Liver (tissue), 9 donors: Measurements from ENCODE around the gene CACNA1B. TPM values are rescaled to one million over a fixed set of nuclear protein-coding genes. Genes with fewer than 3 reads are reported as not detected.

Source experiments
- DNase-seq: peaks from one replicate; pipeline ENCODE4 v3.0.0-alpha.2; 2017; ENCODE audit warnings: low spot score
- H3K27ac ChIP-seq, 2 donors: one replicate each; pipeline ENCODE4 v1.7.0; 2013; ENCODE audit warnings: inconsistent platforms in 2 of 2, low read length in 2 of 2, control low read depth in 1 of 2, low read depth in 1 of 2, mild to moderate bottlenecking in 1 of 2
- H3K27me3 ChIP-seq, 4 donors: one replicate each; pipeline versions ENCODE4 v1.6.1 to v1.7.0; 2013; ENCODE audit warnings: low read length in 3 of 4, inconsistent platforms in 1 of 4, mild to moderate bottlenecking in 1 of 4, moderate library complexity in 1 of 4; ENCODE audit not compliant: control insufficient read depth in 4 of 4, insufficient read depth in 4 of 4
- H3K36me3 ChIP-seq, 4 donors: one replicate each; pipeline versions ENCODE4 v1.6.1 to v1.7.0; 2013; ENCODE audit warnings: low read length in 3 of 4, mild to moderate bottlenecking in 3 of 4, low read depth in 1 of 4, moderate library complexity in 1 of 4; ENCODE audit not compliant: control insufficient read depth in 4 of 4, insufficient read depth in 3 of 4
- H3K4me1 ChIP-seq, 4 donors: one replicate each; pipeline versions ENCODE4 v1.6.1 to v1.7.0; 2013; ENCODE audit warnings: low read length in 3 of 4, mild to moderate bottlenecking in 3 of 4, moderate library complexity in 1 of 4; ENCODE audit not compliant: control insufficient read depth in 4 of 4, insufficient read depth in 4 of 4
- H3K4me3 ChIP-seq, 3 donors: one replicate each; pipeline versions ENCODE4 v1.6.1 to v1.7.0; 2013; ENCODE audit warnings: low read length in 3 of 3, control low read depth in 1 of 3, low read depth in 1 of 3, mild to moderate bottlenecking in 1 of 3
- H3K9ac ChIP-seq, 2 donors: one replicate each; pipeline ENCODE4 v1.7.0; 2013; ENCODE audit warnings: low read length in 2 of 2, mild to moderate bottlenecking in 2 of 2, moderate library complexity in 2 of 2, control low read depth in 1 of 2, low read depth in 1 of 2
- H3K9me3 ChIP-seq, 4 donors: one replicate each; pipeline versions ENCODE4 v1.6.1 to v1.7.0; 2013; ENCODE audit warnings: low read length in 3 of 4; ENCODE audit not compliant: control insufficient read depth in 4 of 4
- ATF3 ChIP-seq: IDR thresholded peaks from 2 replicates; pipeline ENCODE4 v1.6.1; 2016; ENCODE audit warnings: antibody characterized with exemption
- EGR1 ChIP-seq, 2 donors: IDR thresholded peaks; 2 replicates each; pipeline ENCODE4 v1.6.1; 2016 to 2018; ENCODE audit warnings: antibody characterized with exemption in 2 of 2, low read depth in 2 of 2
- FOXA1 ChIP-seq: IDR thresholded peaks from 2 replicates; pipeline ENCODE4 v1.6.1; 2016; ENCODE audit warnings: antibody characterized with exemption
- FOXA2 ChIP-seq: IDR thresholded peaks from 2 replicates; pipeline ENCODE4 v1.6.1; 2016; ENCODE audit warnings: antibody characterized with exemption
- GABPA ChIP-seq, 2 donors: IDR thresholded peaks in 1 of 2; conservative IDR thresholded peaks in 1 of 2; 2 replicates each; pipeline ENCODE4 v1.6.1; 2016; ENCODE audit warnings: antibody characterized with exemption in 2 of 2, mild to moderate bottlenecking in 1 of 2, moderate library complexity in 1 of 2
- HNF4A ChIP-seq, 2 donors: conservative IDR thresholded peaks; 2 replicates each; pipeline ENCODE4 v1.6.1; 2016; ENCODE audit warnings: antibody characterized with exemption in 2 of 2, mild to moderate bottlenecking in 2 of 2
- HNF4G ChIP-seq: IDR thresholded peaks from 2 replicates; pipeline ENCODE4 v1.6.1; 2016; ENCODE audit warnings: antibody characterized with exemption
- JUND ChIP-seq, 2 donors: IDR thresholded peaks; 2 replicates each; pipeline ENCODE4 v1.6.1; 2016; ENCODE audit warnings: antibody characterized with exemption in 2 of 2
- NR2F2 ChIP-seq: IDR thresholded peaks from 2 replicates; pipeline ENCODE4 v1.6.1; 2016; ENCODE audit warnings: antibody characterized with exemption
- RAD21 ChIP-seq, 2 donors: IDR thresholded peaks; 2 replicates each; pipeline ENCODE4 v1.6.1; 2016; ENCODE audit warnings: antibody characterized with exemption in 2 of 2, mild to moderate bottlenecking in 2 of 2
- RXRA ChIP-seq, 2 donors: IDR thresholded peaks; 2 replicates each; pipeline ENCODE4 v1.6.1; 2017 to 2018; ENCODE audit warnings: antibody characterized with exemption in 2 of 2, mild to moderate bottlenecking in 1 of 2
- SP1 ChIP-seq: IDR thresholded peaks from 2 replicates; pipeline ENCODE4 v1.6.1; 2018; ENCODE audit warnings: antibody characterized with exemption, mild to moderate bottlenecking
- TAF1 ChIP-seq: conservative IDR thresholded peaks from 2 replicates; pipeline ENCODE4 v1.6.1; 2016; ENCODE audit warnings: antibody characterized with exemption, mild to moderate bottlenecking
- YY1 ChIP-seq: IDR thresholded peaks from 2 replicates; pipeline ENCODE4 v1.6.1; 2016; ENCODE audit warnings: antibody characterized with exemption, mild to moderate bottlenecking
- ZBTB33 ChIP-seq: IDR thresholded peaks from 2 replicates; pipeline ENCODE4 v1.6.1; 2016; ENCODE audit warnings: antibody characterized with exemption
- WGBS: extraction: QIAGEN DNeasy Blood & Tissue Kit; methylation state at CpG from one replicate; pipeline ENCODE4 v1.1.7; 2013; 5-methylcytosine and 5-hydroxymethylcytosine counted together
- polyA plus RNA-seq, 2 donors: library from polyadenylated mRNA; stranded (reverse) in 1 of 2; unstranded in 1 of 2; fragments of 200-250 nt in 1 of 2; fragments of >200 nt in 1 of 2; fragmentation: Nextera tagmentation in 1 of 2; extraction: Ambion mirVana in 1 of 2; gene quantifications; one replicate each; pipeline versions ENCODE4 v1.2.1 to v1.2.3, GENCODE V29; 2013 to 2015
- total RNA-seq, 2 donors: library from RNA; depleted of rRNA; stranded (reverse); fragments of >200 nt; gene quantifications; one replicate each; pipeline ENCODE4 v1.2.3, GENCODE V29; 2014
- TF ChIP-seq, protein P1 (sequence below): fragments of 150-350 bp; IDR thresholded peaks from 2 replicates; pipeline ENCODE4 v1.5.1; 2017; ENCODE audit warnings: improper control_type of control experiment, low read depth, low read length; ENCODE audit not compliant: missing input control
- TF ChIP-seq, protein P2 (sequence below): IDR thresholded peaks from 2 replicates; pipeline ENCODE4 v1.6.1; 2016; ENCODE audit warnings: antibody characterized with exemption
- TF ChIP-seq, protein P3 (sequence below): IDR thresholded peaks from 2 replicates; pipeline ENCODE4 v1.6.1; 2016; ENCODE audit warnings: antibody characterized with exemption, mild to moderate bottlenecking
- donor health status: healthy.
- donor health status: healthy.
- donor health status: healthy.
- donor health status: healthy.
- donor health status: healthy.

The CACNA1B gene
- total and polyA plus RNA-seq, 4 donors, result under 0.01 to 0.05 TPM; not detected in 2

DNA sequence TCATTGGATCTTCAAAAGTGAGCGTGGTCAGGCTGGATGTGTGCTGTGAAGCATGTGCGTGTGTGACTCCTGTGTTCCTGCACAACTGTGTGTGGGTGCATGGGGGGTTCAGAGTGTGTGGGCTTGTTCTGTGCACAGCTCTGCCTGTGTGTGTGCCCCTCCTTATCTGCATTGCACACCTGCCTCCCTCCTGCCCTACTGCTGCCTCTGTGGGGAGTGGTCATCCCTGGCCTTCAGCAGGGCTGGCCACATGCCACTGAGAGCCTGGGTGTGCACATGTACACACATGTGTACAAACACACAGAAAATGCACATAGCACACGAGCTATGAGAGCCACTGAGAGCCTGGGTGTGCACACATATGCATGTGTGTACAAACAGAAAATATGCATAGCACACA, 92.1 kb downstream of the CACNA1B start:
- Histone ChIP-seq H3K27ac (no peak overlapping the region), H3K4me3 (no peak overlapping the region), H3K9me3 (no peaks in the 10 kb centered on the region), H3K9ac (no peak overlapping the region), H3K27me3 (no peaks in the 10 kb centered on the region), H3K36me3 (no peaks in the 10 kb centered on the region), H3K4me1 (no peaks in the 10 kb centered on the region)
- DNase-seq, result no peak
- TF ChIP-seq EGR1 (IDR thresholded peaks at IDR 0.05; ENCODE audit: low read depth in 2 of 2) (no peak), GABPA (IDR thresholded peaks at IDR 0.05 in 1 of 2, conservative IDR thresholded peaks at IDR 0.05 in 1 of 2) (no peak), RAD21 (IDR thresholded peaks at IDR 0.05) (no peak), SP1 (no peak), HNF4G (no peak), TAF1 (no peak)
- TF ChIP-seq, protein P1, sequence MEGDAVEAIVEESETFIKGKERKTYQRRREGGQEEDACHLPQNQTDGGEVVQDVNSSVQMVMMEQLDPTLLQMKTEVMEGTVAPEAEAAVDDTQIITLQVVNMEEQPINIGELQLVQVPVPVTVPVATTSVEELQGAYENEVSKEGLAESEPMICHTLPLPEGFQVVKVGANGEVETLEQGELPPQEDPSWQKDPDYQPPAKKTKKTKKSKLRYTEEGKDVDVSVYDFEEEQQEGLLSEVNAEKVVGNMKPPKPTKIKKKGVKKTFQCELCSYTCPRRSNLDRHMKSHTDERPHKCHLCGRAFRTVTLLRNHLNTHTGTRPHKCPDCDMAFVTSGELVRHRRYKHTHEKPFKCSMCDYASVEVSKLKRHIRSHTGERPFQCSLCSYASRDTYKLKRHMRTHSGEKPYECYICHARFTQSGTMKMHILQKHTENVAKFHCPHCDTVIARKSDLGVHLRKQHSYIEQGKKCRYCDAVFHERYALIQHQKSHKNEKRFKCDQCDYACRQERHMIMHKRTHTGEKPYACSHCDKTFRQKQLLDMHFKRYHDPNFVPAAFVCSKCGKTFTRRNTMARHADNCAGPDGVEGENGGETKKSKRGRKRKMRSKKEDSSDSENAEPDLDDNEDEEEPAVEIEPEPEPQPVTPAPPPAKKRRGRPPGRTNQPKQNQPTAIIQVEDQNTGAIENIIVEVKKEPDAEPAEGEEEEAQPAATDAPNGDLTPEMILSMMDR, result no peak
- WGBS, result 83% methylated on average over 3 of the region's 3 CpGs

GRCh38 chr9:137970098-137970497, 92.5 kb downstream of the CACNA1B start:
- Histone ChIP-seq H3K9me3 (no peaks in the 10 kb centered on the region), H3K36me3 (no peaks in the 10 kb centered on the region), H3K4me1 (no peaks in the 10 kb centered on the region), H3K27ac (no peak overlapping the region), H3K27me3 (no peaks in the 10 kb centered on the region), H3K4me3 (no peak overlapping the region), H3K9ac (no peak overlapping the region)
- no peak for DNase-seq
- TF ChIP-seq RAD21 (IDR thresholded peaks at IDR 0.05), result no peak
- no peak for TF ChIP-seq GABPA (IDR thresholded peaks at IDR 0.05 in 1 of 2, conservative IDR thresholded peaks at IDR 0.05 in 1 of 2)

GRCh38 chr9:137970686-137971476, 93.3 kb downstream of the CACNA1B start:
- no peak overlapping the region for H3K4me3 ChIP-seq
- peak; percentile 44 for DNase-seq
- no peak overlapping the region for H3K27ac ChIP-seq
- no peaks in the 10 kb centered on the region for H3K36me3 ChIP-seq
- WGBS, result 76% methylated on average over 18 of the region's 18 CpGs
- no peaks in the 10 kb centered on the region for H3K9me3 ChIP-seq
- H3K4me1 ChIP-seq, result no peaks in the 10 kb centered on the region
- no peaks in the 10 kb centered on the region for H3K27me3 ChIP-seq
- TF ChIP-seq EGR1 (IDR thresholded peaks at IDR 0.05; ENCODE audit: low read depth in 2 of 2) (no peak), NR2F2 (no peak), RXRA (IDR thresholded peaks at IDR 0.05) (no peak), ATF3 (no peak), HNF4G (no peak), HNF4A (conservative IDR thresholded peaks at IDR 0.05) (no peak), TAF1 (no peak), SP1 (no peak), FOXA1 (no peak), ZBTB33 (no peak), JUND (IDR thresholded peaks at IDR 0.05) (no peak), RAD21 (IDR thresholded peaks at IDR 0.05) (no peak), YY1 (no peak), FOXA2 (no peak), GABPA (IDR thresholded peaks at IDR 0.05 in 1 of 2, conservative IDR thresholded peaks at IDR 0.05 in 1 of 2) (no peak)
- TF ChIP-seq, protein P2, sequence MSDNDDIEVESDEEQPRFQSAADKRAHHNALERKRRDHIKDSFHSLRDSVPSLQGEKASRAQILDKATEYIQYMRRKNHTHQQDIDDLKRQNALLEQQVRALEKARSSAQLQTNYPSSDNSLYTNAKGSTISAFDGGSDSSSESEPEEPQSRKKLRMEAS, result no peak
- TF ChIP-seq, protein P3, sequence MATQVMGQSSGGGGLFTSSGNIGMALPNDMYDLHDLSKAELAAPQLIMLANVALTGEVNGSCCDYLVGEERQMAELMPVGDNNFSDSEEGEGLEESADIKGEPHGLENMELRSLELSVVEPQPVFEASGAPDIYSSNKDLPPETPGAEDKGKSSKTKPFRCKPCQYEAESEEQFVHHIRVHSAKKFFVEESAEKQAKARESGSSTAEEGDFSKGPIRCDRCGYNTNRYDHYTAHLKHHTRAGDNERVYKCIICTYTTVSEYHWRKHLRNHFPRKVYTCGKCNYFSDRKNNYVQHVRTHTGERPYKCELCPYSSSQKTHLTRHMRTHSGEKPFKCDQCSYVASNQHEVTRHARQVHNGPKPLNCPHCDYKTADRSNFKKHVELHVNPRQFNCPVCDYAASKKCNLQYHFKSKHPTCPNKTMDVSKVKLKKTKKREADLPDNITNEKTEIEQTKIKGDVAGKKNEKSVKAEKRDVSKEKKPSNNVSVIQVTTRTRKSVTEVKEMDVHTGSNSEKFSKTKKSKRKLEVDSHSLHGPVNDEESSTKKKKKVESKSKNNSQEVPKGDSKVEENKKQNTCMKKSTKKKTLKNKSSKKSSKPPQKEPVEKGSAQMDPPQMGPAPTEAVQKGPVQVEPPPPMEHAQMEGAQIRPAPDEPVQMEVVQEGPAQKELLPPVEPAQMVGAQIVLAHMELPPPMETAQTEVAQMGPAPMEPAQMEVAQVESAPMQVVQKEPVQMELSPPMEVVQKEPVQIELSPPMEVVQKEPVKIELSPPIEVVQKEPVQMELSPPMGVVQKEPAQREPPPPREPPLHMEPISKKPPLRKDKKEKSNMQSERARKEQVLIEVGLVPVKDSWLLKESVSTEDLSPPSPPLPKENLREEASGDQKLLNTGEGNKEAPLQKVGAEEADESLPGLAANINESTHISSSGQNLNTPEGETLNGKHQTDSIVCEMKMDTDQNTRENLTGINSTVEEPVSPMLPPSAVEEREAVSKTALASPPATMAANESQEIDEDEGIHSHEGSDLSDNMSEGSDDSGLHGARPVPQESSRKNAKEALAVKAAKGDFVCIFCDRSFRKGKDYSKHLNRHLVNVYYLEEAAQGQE, result no peak
- no peak overlapping the region for H3K9ac ChIP-seq
